ENCODE data around the gene C5orf46. TPM values are rescaled to one million over a fixed set of nuclear protein-coding genes. Genes with fewer than 3 reads are reported as not detected.

C5orf46 gene
- total and polyA plus RNA-seq, 9 of the 15 experiments (the other 6 are each of a cell fraction or from before 2014, with no cell fraction given), result not detected

DNA sequence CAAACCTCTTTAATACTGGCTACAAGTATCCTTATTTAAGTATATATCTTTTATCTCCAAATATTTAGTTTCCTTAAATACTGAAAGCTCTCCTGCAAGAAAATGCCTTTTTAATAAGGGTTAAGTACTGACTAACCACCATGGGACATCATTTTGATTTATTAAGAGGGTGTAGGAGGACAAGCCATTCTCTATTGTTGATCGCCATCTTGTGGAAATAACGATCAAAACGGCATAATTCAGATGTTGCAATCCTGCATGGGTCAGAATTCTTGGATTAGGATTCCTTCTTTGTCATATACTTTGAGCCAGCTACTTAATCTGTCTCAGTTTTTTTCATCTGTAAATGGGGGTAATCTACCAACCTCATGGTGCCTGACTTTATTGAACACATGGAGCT, 28.7 kb upstream of the C5orf46 start (continued):
- TF ChIP-seq CHD7 (IDR thresholded peaks at IDR 0.05; ENCODE audit: low read depth, low read length) (no peak), NCOR1 (IDR thresholded peaks at IDR 0.05) (no peak), ZNF134 (CRISPR knock-in tag; conservative IDR thresholded peaks at IDR 0.05) (no peak), NCOA6 (IDR thresholded peaks at IDR 0.05) (no peak), RB1 (IDR thresholded peaks at IDR 0.05; ENCODE audit: low read depth) (no peak), FOSL1 (tag; conservative IDR thresholded peaks at IDR 0.05) (no peak), ZFP30 (CRISPR knock-in tag; IDR thresholded peaks at IDR 0.05; ENCODE audit: borderline replicate concordance) (no peak)
- TF ChIP-seq, protein P1, sequence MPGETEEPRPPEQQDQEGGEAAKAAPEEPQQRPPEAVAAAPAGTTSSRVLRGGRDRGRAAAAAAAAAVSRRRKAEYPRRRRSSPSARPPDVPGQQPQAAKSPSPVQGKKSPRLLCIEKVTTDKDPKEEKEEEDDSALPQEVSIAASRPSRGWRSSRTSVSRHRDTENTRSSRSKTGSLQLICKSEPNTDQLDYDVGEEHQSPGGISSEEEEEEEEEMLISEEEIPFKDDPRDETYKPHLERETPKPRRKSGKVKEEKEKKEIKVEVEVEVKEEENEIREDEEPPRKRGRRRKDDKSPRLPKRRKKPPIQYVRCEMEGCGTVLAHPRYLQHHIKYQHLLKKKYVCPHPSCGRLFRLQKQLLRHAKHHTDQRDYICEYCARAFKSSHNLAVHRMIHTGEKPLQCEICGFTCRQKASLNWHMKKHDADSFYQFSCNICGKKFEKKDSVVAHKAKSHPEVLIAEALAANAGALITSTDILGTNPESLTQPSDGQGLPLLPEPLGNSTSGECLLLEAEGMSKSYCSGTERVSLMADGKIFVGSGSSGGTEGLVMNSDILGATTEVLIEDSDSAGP (CRISPR knock-in tag; IDR thresholded peaks at IDR 0.05), result no peak
